ENCODE results near the gene A4GALT.
"Not testable (repeated sequence)": the region's sequence is repeated elsewhere in the genome, so short reads cannot be mapped to it uniquely, and the experiment has no call there.

A4GALT gene, protein sequence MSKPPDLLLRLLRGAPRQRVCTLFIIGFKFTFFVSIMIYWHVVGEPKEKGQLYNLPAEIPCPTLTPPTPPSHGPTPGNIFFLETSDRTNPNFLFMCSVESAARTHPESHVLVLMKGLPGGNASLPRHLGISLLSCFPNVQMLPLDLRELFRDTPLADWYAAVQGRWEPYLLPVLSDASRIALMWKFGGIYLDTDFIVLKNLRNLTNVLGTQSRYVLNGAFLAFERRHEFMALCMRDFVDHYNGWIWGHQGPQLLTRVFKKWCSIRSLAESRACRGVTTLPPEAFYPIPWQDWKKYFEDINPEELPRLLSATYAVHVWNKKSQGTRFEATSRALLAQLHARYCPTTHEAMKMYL

DNA sequence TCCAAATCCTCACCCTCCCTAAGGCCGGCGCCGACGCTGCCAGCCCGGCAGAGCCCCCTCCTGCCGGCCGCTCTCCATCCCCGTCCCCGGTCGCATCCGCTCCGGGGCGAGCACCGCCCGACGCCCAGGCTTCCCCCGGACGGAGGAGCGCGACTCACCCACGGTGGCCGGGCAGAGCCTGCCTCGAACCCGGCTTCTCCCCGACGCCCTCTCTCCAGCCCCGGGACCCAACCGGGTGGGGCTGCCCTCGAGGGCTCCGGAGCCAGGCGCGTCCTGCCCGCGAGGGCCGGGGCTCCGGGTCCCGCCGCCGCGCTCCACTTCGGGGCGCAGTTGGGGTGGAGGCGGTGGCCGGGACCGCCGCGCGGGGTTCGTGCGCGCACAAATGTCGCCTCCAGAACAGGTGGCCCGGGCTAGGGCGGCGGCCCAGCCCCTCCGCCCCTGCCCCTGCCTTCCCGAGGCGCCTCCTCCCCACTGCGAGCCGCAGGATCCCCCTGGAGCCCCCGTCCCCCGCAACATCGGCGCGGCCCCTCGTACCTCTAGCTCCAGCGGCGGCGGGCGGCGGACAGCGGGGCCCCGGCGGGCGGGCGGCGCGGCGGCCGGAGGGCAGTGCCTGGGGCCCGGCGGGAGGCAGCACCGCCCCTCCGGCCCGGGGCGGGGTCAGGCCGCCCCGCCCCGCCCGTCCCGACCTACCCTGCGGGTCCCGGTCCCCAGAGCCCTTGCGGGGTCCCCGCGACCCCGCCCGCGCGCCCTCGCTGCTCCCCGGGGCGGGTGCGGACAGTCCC lies at the start of gene A4GALT:
Gene A4GALT (minus strand): TSS at position 608 of the 782 bp plus-strand sequence. CDS start 26,919 bp downstream, outside the sequence.
- Mint-ChIP-seq H3K9me3 (no peaks in the 10 kb centered on the region), H3K27ac (no peak within 1 kb of the TSS), H3K4me1 (peaks cover 17% of the 10 kb centered on the region), H3K36me3 (peaks cover 3% of the 10 kb centered on the region), H3K27me3 (peaks cover 94% of the 10 kb centered on the region), H3K4me3 (peak within 1 kb of the TSS; percentile 38)
- peak; percentile 23 for DNase-seq
- CTCF ChIA-PET, result no interaction called here

DNA sequence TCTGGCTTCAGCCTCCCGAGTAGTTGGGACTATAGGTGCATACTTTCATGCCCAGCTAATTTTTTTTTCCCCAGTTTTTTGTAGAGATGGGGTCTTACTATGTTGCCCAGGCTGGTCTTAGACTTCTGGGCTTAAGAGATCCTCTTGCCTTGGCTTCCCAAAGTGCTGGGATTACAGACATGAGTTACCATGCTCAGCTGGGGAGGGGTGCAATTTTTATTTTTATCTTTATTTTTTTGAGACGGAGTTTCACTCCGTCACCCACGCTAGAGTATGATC lies 49.7 kb upstream of the A4GALT start:
- DNase-seq, result no peak
- Mint-ChIP-seq H3K36me3 (no peaks in the 10 kb centered on the region), H3K27me3 (peaks cover 19% of the 10 kb centered on the region), H3K4me1 (no peaks in the 10 kb centered on the region), H3K27ac (no peak overlapping the region), H3K9me3 (no peaks in the 10 kb centered on the region), H3K4me3 (no peak overlapping the region)
- CTCF ChIA-PET, result no interaction called here

GRCh38 chr22:42769574-42770447 lies 49.1 kb upstream of the A4GALT start:
- no peak overlapping the region for H3K27ac Mint-ChIP-seq
- CTCF ChIA-PET, result no interaction called here
- no peaks in the 10 kb centered on the region for H3K9me3 Mint-ChIP-seq
- no peaks in the 10 kb centered on the region for H3K36me3 Mint-ChIP-seq
- H3K27me3 Mint-ChIP-seq, result peaks cover 19% of the 10 kb centered on the region
- H3K4me3 Mint-ChIP-seq, result no peak overlapping the region
- H3K4me1 Mint-ChIP-seq, result no peaks in the 10 kb centered on the region
- DNase-seq, result no peak

DNA sequence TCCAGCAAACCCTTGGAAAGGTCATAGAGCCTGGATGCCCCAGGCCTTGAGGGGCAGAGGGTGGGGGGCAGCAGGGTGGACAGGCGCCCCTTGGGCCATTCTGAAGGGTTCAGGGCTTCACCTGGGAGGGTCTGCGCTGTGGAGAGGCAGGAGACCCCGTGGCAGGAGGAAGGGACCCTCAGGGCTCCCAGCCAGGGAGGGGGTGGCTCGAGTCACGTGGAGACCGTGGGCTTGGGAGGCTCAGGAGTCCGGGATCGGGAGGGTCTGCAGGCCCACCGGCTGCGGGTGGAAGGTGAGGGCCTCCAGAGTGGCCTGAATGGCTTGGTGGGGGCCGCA lies 48.5 kb upstream of the A4GALT start:
- Mint-ChIP-seq H3K4me3 (no peak overlapping the region), H3K9me3 (no peaks in the 10 kb centered on the region), H3K27me3 (peaks cover 17% of the 10 kb centered on the region), H3K4me1 (no peaks in the 10 kb centered on the region), H3K36me3 (no peaks in the 10 kb centered on the region), H3K27ac (no peak overlapping the region)
- CTCF ChIA-PET, result no interaction called here
- DNase-seq, result no peak

GRCh38 chr22:42768385-42769035 lies 47.8 kb upstream of the A4GALT start:
- DNase-seq, result no peak
- no peaks in the 10 kb centered on the region for H3K9me3 Mint-ChIP-seq
- H3K4me1 Mint-ChIP-seq, result no peaks in the 10 kb centered on the region
- H3K27ac Mint-ChIP-seq, result no peak overlapping the region
- H3K4me3 Mint-ChIP-seq, result no peak overlapping the region
- no peaks in the 10 kb centered on the region for H3K36me3 Mint-ChIP-seq
- peaks cover 16% of the 10 kb centered on the region for H3K27me3 Mint-ChIP-seq
- CTCF ChIA-PET, result no interaction called here

DNA sequence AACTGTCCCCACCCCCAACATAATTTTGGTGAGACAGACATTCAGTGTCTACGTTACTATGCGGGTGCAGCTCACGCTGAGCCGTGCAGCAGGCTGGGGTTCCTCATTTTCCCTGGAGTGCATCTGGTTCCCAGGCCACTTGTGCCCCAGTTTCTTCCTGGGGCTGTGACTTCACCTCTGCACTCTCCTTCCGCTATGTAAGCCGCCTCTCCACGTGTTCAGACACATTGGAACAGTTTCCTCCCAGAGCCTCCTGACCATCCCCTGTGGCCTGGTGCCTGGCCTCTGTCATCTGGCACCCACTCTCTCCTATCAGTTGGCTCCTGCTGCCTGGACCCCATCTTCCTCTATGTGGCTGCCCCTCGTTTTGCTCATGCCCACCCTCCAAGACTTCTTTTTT lies 46.2 kb upstream of the A4GALT start:
- Mint-ChIP-seq H3K36me3 (no peaks in the 10 kb centered on the region), H3K27ac (no peak overlapping the region), H3K9me3 (no peaks in the 10 kb centered on the region), H3K4me3 (no peak overlapping the region), H3K27me3 (peaks cover 9% of the 10 kb centered on the region), H3K4me1 (no peaks in the 10 kb centered on the region)
- no peak for DNase-seq
- CTCF ChIA-PET, result interaction anchor here (1.3 kb wide), 1 partner anchor 267 kb away, joined by 4 read pairs; no protein-coding TSS in a partner anchor

DNA sequence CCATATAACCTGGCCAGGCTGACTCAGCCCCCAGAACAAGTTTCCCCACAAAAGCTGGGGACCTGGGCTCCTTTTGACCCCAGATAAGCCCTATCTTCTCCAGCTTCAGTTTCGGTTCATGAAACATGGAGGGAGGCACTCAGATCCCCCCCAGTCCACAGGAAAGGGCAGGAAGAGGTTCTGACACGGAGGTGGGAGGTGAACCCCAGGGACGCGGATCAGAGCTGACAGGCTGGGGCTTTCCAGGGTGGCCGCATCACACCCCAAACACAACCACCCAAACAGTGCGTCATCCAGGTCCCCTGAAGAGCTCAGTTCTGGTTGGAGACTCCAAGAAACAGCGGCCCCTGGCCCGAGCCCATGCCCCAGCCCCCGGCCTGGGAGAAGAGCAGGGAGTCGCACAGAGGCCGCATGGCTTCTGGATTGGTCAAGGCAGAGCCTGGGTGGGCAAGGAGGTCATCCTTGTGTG lies 44.3 kb upstream of the A4GALT start:
- Mint-ChIP-seq H3K27ac (no peak overlapping the region), H3K36me3 (no peaks in the 10 kb centered on the region), H3K4me3 (no peak overlapping the region), H3K27me3 (peaks cover 9% of the 10 kb centered on the region), H3K9me3 (no peaks in the 10 kb centered on the region), H3K4me1 (no peaks in the 10 kb centered on the region)
- no peak for DNase-seq
- CTCF ChIA-PET, result interaction anchor here (0.9 to 1.0 kb wide), 2 partner anchors 103 to 325 kb away, joined by 3 read pairs; no protein-coding TSS in a partner anchor

- Mint-ChIP-seq H3K4me1 (no peaks in the 10 kb centered on the region), H3K36me3 (no peaks in the 10 kb centered on the region), H3K9me3 (no peaks in the 10 kb centered on the region), H3K27ac (no peak overlapping the region), H3K27me3 (peaks cover 4% of the 10 kb centered on the region), H3K4me3 (no peak overlapping the region)
- CTCF ChIA-PET, result interaction anchor here (0.9 to 1.0 kb wide), 2 partner anchors 104 to 326 kb away, joined by 3 read pairs; no protein-coding TSS in a partner anchor
- no peak for DNase-seq
Observed at GRCh38 chr22:42763965-42764480, 43.4 kb upstream of the A4GALT start.

- Mint-ChIP-seq H3K36me3 (no peaks in the 10 kb centered on the region), H3K9me3 (no peaks in the 10 kb centered on the region), H3K4me1 (no peaks in the 10 kb centered on the region), H3K27me3 (no peaks in the 10 kb centered on the region), H3K4me3 (no peak overlapping the region), H3K27ac (no peak overlapping the region)
- CTCF ChIA-PET, result no interaction called here
- DNase-seq, result no peak
Observed at GRCh38 chr22:42760806-42761565, 40.3 kb upstream of the A4GALT start.

- no peak overlapping the region for H3K27ac Mint-ChIP-seq
- H3K36me3 Mint-ChIP-seq, result no peaks in the 10 kb centered on the region
- CTCF ChIA-PET, result no interaction called here
- H3K4me1 Mint-ChIP-seq, result no peaks in the 10 kb centered on the region
- DNase-seq, result no peak
- H3K27me3 Mint-ChIP-seq, result no peaks in the 10 kb centered on the region
- no peaks in the 10 kb centered on the region for H3K9me3 Mint-ChIP-seq
- H3K4me3 Mint-ChIP-seq, result no peak overlapping the region
Observed at GRCh38 chr22:42758931-42759629, 38.4 kb upstream of the A4GALT start.

DNA sequence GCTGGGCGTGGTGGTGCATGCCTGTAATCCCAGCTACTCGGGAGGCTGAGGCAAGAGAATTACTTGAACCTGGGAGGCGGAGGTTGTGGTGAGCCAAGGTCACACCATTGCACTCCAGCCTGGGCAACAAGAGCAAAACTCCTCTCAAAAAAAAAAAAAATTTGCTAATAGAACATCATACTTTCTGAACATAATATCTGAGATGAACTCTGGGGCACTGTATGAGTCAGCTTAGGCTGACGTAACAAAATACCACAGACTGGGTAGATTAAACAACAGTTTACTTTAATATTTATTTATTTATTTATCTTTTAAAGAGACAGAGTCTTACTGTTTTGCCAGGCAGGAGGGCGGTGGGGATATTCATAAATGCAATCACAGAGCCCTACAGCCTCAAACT lies 34.9 kb upstream of the A4GALT start:
- not testable (repeated sequence) for H3K27ac Mint-ChIP-seq, H3K36me3 Mint-ChIP-seq, H3K4me3 Mint-ChIP-seq, DNase-seq, H3K4me1 Mint-ChIP-seq, H3K9me3 Mint-ChIP-seq
- H3K27me3 Mint-ChIP-seq, result peaks cover 11% of the 10 kb centered on the region
- CTCF ChIA-PET, result interaction anchor here (0.7 to 1.0 kb wide), 2 partner anchors 10 to 24 kb away, joined by 3 read pairs; no protein-coding TSS in a partner anchor

- H3K36me3 Mint-ChIP-seq, H3K27ac Mint-ChIP-seq, H3K4me1 Mint-ChIP-seq, H3K9me3 Mint-ChIP-seq, CTCF ChIA-PET, DNase-seq, H3K4me3 Mint-ChIP-seq: not testable (repeated sequence)
- peaks cover 11% of the 10 kb centered on the region for H3K27me3 Mint-ChIP-seq
Observed at GRCh38 chr22:42755121-42755520, 34.5 kb upstream of the A4GALT start.

DNA sequence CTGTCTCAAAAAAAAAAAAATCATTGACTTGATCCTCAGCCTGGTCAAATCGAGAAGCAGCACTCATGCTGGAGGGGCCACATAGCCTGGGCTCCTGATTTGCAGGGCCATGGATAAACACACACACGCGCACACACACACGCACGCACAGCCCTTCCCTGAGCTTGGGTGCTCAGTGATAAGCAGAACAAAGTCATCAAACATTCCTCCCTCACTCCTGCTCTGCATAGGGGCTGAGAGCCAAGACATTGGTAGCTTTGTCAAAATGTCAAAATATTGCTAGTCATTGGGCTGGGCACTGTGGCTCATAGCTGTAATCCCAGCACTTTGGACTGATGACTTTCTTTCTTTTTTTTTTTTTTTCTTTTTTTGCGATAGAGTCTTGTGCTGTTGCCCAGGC lies 34.0 kb upstream of the A4GALT start:
- Mint-ChIP-seq H3K4me1 (no peaks in the 10 kb centered on the region), H3K27me3 (peaks cover 11% of the 10 kb centered on the region), H3K27ac (no peak overlapping the region), H3K36me3 (no peaks in the 10 kb centered on the region), H3K9me3 (no peaks in the 10 kb centered on the region), H3K4me3 (no peak overlapping the region)
- DNase-seq, result no peak
- CTCF ChIA-PET, result no interaction called here

Data from activated naive CD4-positive, alpha-beta T cell treated with anti-CD3 and anti-CD28 coated beads, Interleukin-2, amount 10 ng/mL, durations not matched to agents 7 days and 5 days (primary cell).